HEK293 (cell line): ENCODE results near the gene STARD10.
"Not testable (repeated sequence)": the region's sequence is repeated elsewhere in the genome, so short reads cannot be mapped to it uniquely, and the experiment has no call there.

Source experiments
- CTCF ChIA-PET: fragments of 350-600 bp; formaldehyde crosslinking; extraction: SDS; loops from one replicate; lab custom pipeline; 2021; ENCODE audit warnings: antibody characterized with exemption; lab: Yijun Ruan, JAX
- POLR2A ChIA-PET: fragments of 300-600 bp; formaldehyde crosslinking; extraction: SDS; loops from one replicate; lab custom pipeline; 2020; ENCODE audit warnings: antibody characterized with exemption, inconsistent platforms; lab: Yijun Ruan, JAX
- H3K27ac ChIP-seq: fragments of 200-500 bp; sonication (Bioruptor generic); 2 replicates; pipeline ENCODE4 v1.5.1; 2014; ENCODE audit warnings: low read depth, low read length, control low read depth, inconsistent platforms; ENCODE audit errors: extremely low read depth
- H3K36me3 ChIP-seq, 2 experiments: fragments of 200-500 bp in 1 of 2; sonication (Bioruptor generic) in 1 of 2; 1 replicate in 1 of 2; 2 replicates in 1 of 2; pipeline ENCODE4 v1.5.1; 2014 to 2017; ENCODE audit warnings: inconsistent platforms in 2 of 2, low read length in 2 of 2; ENCODE audit not compliant: control insufficient read depth in 2 of 2, insufficient read depth in 1 of 2
- H3K4me1 ChIP-seq: fragments of 200-500 bp; sonication (Bioruptor generic); 2 replicates; pipeline ENCODE4 v1.5.1; 2014; ENCODE audit warnings: mild to moderate bottlenecking, low read length, inconsistent platforms; ENCODE audit not compliant: control insufficient read depth, insufficient read depth
- H3K4me3 ChIP-seq: 2 replicates; pipeline ENCODE4 v1.5.1; 2011; ENCODE audit warnings: low read depth, mild to moderate bottlenecking, control low read depth, low read length, moderate library complexity
- H3K9me3 ChIP-seq: fragments of 200-500 bp; sonication (Bioruptor generic); 2 replicates; pipeline ENCODE4 v1.5.1; 2014; ENCODE audit warnings: low read depth, low read length, inconsistent platforms; ENCODE audit not compliant: control insufficient read depth, insufficient read depth
- HOXD13 ChIP-seq: sonication (generic); formaldehyde crosslinking; IDR thresholded peaks from 2 replicates; pipeline ENCODE4 v1.8.0; 2022; ENCODE audit warnings: missing genetic modification reagents, borderline replicate concordance
- OSR2 ChIP-seq: fragments of 450-650 bp; formaldehyde crosslinking; IDR thresholded peaks from 2 replicates; pipeline ENCODE4 v1.5.1; 2016; ENCODE audit warnings: missing biosample characterization, missing genetic modification characterization
- RBAK ChIP-seq: fragments of 450-650 bp; formaldehyde crosslinking; IDR thresholded peaks from 2 replicates; pipeline ENCODE4 v1.5.1; 2016; ENCODE audit warnings: missing biosample characterization, missing genetic modification characterization
- REPIN1 ChIP-seq: fragments of 450-650 bp; formaldehyde crosslinking; IDR thresholded peaks from 2 replicates; pipeline ENCODE4 v1.5.1; 2017; ENCODE audit warnings: missing biosample characterization, missing genetic modification characterization, low read depth
- SALL2 ChIP-seq: fragments of 450-650 bp; formaldehyde crosslinking; IDR thresholded peaks from 2 replicates; pipeline ENCODE4 v1.5.0; 2017; ENCODE audit warnings: missing biosample characterization, mild to moderate bottlenecking, missing genetic modification characterization, borderline replicate concordance
- TCF7L2 ChIP-seq: IDR thresholded peaks from 2 replicates; pipeline ENCODE4 v1.6.1; 2011; ENCODE audit warnings: low read depth, mild to moderate bottlenecking, inconsistent platforms, low read length, moderate library complexity, borderline replicate concordance
- ZBTB21 ChIP-seq: fragments of 450-650 bp; formaldehyde crosslinking; IDR thresholded peaks from 2 replicates; pipeline ENCODE4 v1.5.1; 2017; ENCODE audit warnings: missing biosample characterization, missing genetic modification characterization
- ZFHX2 ChIP-seq: fragments of 450-650 bp; formaldehyde crosslinking; conservative IDR thresholded peaks from 2 replicates; pipeline ENCODE4 v1.5.1; 2016; ENCODE audit warnings: missing biosample characterization, missing genetic modification characterization
- ZNF114 ChIP-seq: fragments of 450-650 bp; formaldehyde crosslinking; IDR thresholded peaks from 2 replicates; pipeline ENCODE4 v1.5.0; 2017; ENCODE audit warnings: missing biosample characterization, missing genetic modification characterization
- ZNF16 ChIP-seq: fragments of 450-650 bp; formaldehyde crosslinking; IDR thresholded peaks from 2 replicates; pipeline ENCODE4 v1.5.1; 2016; ENCODE audit warnings: low read depth, missing biosample characterization, missing genetic modification characterization
- ZNF416 ChIP-seq: fragments of 450-650 bp; formaldehyde crosslinking; IDR thresholded peaks from 2 replicates; pipeline ENCODE4 v1.5.1; 2016; ENCODE audit warnings: missing biosample characterization, missing genetic modification characterization
- ZNF433 ChIP-seq: fragments of 450-650 bp; formaldehyde crosslinking; IDR thresholded peaks from 2 replicates; pipeline ENCODE4 v1.5.1; 2016; ENCODE audit warnings: missing biosample characterization, missing genetic modification characterization, low read depth
- ZNF510 ChIP-seq: fragments of 450-650 bp; formaldehyde crosslinking; IDR thresholded peaks from 2 replicates; pipeline ENCODE4 v1.5.1; 2018; ENCODE audit warnings: mild to moderate bottlenecking, missing genetic modification characterization, missing biosample characterization; ENCODE audit not compliant: insufficient replicate concordance
- ZNF596 ChIP-seq: fragments of 450-650 bp; IDR thresholded peaks from 2 replicates; pipeline ENCODE4 v1.5.0; 2018; ENCODE audit warnings: missing biosample characterization, mild to moderate bottlenecking, missing genetic modification characterization, moderate library complexity
- ZNF610 ChIP-seq: fragments of 450-650 bp; formaldehyde crosslinking; IDR thresholded peaks from 2 replicates; pipeline ENCODE4 v1.5.1; 2016; ENCODE audit warnings: missing biosample characterization, missing genetic modification characterization, borderline replicate concordance
- ZNF785 ChIP-seq: fragments of 450-650 bp; formaldehyde crosslinking; IDR thresholded peaks from 2 replicates; pipeline ENCODE4 v1.5.1; 2016; ENCODE audit warnings: missing biosample characterization, missing genetic modification characterization
- TF ChIP-seq, protein P1 (sequence below): fragments of 450-650 bp; formaldehyde crosslinking; IDR thresholded peaks from 2 replicates; pipeline ENCODE4 v1.5.1; 2016; ENCODE audit warnings: missing biosample characterization, missing genetic modification characterization
- TF ChIP-seq, protein P2 (sequence below): fragments of 450-650 bp; formaldehyde crosslinking; IDR thresholded peaks from 2 replicates; pipeline ENCODE4 v1.5.1; 2017; ENCODE audit warnings: missing biosample characterization, missing genetic modification characterization
- TF ChIP-seq, protein P3 (sequence below): fragments of 450-650 bp; formaldehyde crosslinking; optimal IDR thresholded peaks from 2 replicates; pipeline ENCODE3; 2016; ENCODE audit warnings: missing biosample characterization, mild to moderate bottlenecking, missing genetic modification characterization
- TF ChIP-seq, protein P4 (sequence below): fragments of 450-650 bp; formaldehyde crosslinking; IDR thresholded peaks from 2 replicates; pipeline ENCODE4 v1.5.1; 2016; ENCODE audit warnings: missing biosample characterization, missing genetic modification characterization

STARD10 gene

DNA sequence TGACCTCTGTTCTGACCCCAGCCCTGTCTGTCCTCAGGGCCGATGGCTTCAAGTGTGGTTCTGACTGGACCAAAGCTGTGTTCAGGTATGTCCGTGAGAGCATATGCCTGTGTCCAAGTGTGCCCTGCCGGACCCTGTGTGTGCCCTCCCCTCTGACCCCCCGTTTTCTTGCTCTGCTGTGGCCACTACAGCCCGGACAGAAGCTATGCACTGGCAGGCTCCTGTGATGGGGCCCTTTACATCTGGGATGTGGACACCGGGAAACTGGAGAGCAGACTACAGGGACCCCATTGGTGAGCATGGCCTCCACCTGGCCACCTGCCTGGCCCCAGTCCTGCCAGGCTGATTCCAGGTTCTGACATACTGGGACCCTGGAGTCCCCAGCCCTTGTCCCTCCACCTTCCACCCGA lies 34.9 kb upstream of the STARD10 start (continued):
- TF ChIP-seq RBAK, result no peak
- TF ChIP-seq ZBTB21, result no peak
- no peak for TF ChIP-seq REPIN1 (tag by site-specific recombination)
- no peak for TF ChIP-seq ZNF433 (tag by site-specific recombination)
- no peak for TF ChIP-seq ZNF16
- TF ChIP-seq, all 188 proteins: peak for 0

DNA sequence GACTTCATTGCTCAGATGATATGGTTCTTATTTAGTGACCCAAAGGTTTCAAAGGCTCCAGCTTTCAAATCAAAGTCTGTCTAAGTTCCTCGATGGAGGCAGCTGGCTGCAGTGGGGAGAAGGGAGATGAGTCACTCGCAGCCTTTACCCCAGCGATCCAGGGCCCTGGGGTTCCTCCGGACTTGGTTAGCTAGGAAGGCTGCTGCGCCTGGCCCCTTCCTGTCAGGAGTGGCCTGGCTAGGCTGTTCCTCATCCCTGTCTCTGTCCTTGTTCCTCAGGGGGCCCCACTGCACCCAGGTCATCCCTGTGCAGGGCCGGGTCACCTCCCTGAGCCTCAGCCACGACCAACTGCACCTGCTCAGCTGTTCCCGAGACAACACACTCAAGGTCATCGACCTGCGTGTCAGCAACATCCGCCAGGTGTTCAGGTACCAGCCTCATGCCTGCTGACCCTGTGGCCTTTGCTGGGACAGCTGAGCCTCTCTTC lies 34.3 kb upstream of the STARD10 start:
- CTCF ChIA-PET, result interaction anchor here (0.6 to 6.2 kb wide), 3 partner anchors 40 to 350 kb away, joined by 3 to 50 read pairs (median 7); no protein-coding TSS in a partner anchor
- H3K27ac ChIP-seq, result no peak overlapping the region
- POLR2A ChIA-PET, result no interaction called here
- H3K4me1 ChIP-seq, result no peaks in the 10 kb centered on the region
- peaks cover 0 to 1% of the 10 kb centered on the region in 2 experiments; a peak in 1 of 3 replicates for H3K36me3 ChIP-seq
- H3K9me3 ChIP-seq, result no peaks in the 10 kb centered on the region
- no peak for TF ChIP-seq ZNF510
- TF ChIP-seq TCF7L2, result no peak
- no peak for TF ChIP-seq ZNF416 (tag by site-specific recombination)
- TF ChIP-seq, protein P1, sequence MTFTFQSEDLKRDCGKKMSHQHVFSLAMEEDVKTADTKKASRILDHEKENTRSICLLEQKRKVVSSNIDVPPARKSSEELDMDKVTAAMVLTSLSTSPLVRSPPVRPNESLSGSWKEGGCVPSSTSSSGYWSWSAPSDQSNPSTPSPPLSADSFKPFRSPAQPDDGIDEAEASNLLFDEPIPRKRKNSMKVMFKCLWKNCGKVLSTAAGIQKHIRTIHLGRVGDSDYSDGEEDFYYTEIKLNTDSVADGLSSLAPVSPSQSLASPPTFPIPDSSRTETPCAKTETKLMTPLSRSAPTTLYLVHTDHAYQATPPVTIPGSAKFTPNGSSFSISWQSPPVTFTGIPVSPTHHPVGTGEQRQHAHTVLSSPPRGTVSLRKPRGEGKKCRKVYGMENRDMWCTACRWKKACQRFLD (tag by site-specific recombination), result no peak
- no peak for TF ChIP-seq ZNF785
- no peak for TF ChIP-seq ZNF596 (tag by site-specific recombination)
- no peak for TF ChIP-seq ZNF114 (tag by site-specific recombination)
- TF ChIP-seq ZFHX2 (tag by site-specific recombination), result no peak
- TF ChIP-seq, protein P2, sequence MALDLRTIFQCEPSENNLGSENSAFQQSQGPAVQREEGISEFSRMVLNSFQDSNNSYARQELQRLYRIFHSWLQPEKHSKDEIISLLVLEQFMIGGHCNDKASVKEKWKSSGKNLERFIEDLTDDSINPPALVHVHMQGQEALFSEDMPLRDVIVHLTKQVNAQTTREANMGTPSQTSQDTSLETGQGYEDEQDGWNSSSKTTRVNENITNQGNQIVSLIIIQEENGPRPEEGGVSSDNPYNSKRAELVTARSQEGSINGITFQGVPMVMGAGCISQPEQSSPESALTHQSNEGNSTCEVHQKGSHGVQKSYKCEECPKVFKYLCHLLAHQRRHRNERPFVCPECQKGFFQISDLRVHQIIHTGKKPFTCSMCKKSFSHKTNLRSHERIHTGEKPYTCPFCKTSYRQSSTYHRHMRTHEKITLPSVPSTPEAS, result no peak
- TF ChIP-seq, protein P3, sequence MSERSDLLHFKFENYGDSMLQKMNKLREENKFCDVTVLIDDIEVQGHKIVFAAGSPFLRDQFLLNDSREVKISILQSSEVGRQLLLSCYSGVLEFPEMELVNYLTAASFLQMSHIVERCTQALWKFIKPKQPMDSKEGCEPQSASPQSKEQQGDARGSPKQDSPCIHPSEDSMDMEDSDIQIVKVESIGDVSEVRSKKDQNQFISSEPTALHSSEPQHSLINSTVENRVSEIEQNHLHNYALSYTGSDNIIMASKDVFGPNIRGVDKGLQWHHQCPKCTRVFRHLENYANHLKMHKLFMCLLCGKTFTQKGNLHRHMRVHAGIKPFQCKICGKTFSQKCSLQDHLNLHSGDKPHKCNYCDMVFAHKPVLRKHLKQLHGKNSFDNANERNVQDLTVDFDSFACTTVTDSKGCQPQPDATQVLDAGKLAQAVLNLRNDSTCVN (tag by site-specific recombination), result no peak
- TF ChIP-seq SALL2, result no peak
- no peak overlapping the region for H3K4me3 ChIP-seq

DNA sequence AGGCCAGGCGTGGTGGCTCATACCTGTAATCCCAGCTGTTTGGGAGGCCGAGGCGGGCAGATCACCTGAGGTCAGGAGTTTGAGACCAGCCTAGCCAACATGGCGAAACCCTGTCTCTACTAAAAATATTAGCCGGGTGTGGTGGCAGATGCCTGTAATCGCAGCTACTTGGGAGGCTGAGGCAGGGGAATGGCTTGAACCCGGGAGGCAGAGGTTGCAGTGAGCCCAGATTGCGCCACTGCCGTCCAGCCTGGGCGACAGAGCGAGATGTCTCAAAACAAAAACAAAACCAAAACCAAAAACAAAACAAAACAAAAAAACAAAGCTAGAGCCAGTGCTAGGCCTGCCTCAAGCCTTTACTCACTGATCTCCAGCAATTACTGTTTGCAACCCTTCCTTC lies 33.8 kb upstream of the STARD10 start:
- H3K27ac ChIP-seq, H3K4me1 ChIP-seq, H3K4me3 ChIP-seq, H3K36me3 ChIP-seq, H3K9me3 ChIP-seq, POLR2A ChIA-PET: not testable (repeated sequence)
- CTCF ChIA-PET, result interaction anchor here (0.6 to 6.2 kb wide), 4 partner anchors 12 to 351 kb away, joined by 3 to 50 read pairs (median 6); no protein-coding TSS in a partner anchor

DNA sequence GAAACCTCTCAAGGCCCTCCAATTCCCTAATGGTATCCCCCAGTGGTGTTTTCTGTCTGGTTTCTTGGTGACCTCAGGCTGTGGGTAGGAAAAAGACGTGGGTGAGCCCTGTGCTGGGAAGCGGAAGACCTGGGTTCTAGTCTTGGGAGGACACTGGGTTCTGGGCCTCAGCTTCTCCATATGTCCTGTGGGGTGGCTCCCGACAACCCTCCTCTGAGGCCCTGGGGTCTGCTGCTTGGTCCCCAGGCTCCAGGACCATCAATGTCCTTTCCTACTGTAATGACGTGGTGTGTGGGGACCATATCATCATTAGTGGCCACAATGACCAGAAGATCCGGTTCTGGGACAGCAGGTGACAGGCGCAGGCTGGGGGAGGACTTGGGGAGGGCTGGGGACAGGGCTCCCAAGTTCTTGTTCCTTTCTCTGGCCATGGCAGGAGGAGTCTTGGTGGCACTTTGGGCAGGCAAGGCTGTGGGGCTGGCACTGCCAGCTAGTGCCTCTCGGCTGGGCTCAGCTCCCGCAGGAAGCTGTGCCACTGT lies 33.2 kb upstream of the STARD10 start:
- POLR2A ChIA-PET, result no interaction called here
- CTCF ChIA-PET, result interaction anchor here (0.6 to 6.2 kb wide), 4 partner anchors 11 to 351 kb away, joined by 3 to 50 read pairs (median 6); no protein-coding TSS in a partner anchor
- Histone ChIP-seq H3K9me3 (no peaks in the 10 kb centered on the region), H3K4me3 (no peak overlapping the region), H3K4me1 (no peaks in the 10 kb centered on the region), H3K36me3 (no peaks in the 10 kb centered on the region), H3K27ac (no peak overlapping the region)
- TF ChIP-seq, protein P4, sequence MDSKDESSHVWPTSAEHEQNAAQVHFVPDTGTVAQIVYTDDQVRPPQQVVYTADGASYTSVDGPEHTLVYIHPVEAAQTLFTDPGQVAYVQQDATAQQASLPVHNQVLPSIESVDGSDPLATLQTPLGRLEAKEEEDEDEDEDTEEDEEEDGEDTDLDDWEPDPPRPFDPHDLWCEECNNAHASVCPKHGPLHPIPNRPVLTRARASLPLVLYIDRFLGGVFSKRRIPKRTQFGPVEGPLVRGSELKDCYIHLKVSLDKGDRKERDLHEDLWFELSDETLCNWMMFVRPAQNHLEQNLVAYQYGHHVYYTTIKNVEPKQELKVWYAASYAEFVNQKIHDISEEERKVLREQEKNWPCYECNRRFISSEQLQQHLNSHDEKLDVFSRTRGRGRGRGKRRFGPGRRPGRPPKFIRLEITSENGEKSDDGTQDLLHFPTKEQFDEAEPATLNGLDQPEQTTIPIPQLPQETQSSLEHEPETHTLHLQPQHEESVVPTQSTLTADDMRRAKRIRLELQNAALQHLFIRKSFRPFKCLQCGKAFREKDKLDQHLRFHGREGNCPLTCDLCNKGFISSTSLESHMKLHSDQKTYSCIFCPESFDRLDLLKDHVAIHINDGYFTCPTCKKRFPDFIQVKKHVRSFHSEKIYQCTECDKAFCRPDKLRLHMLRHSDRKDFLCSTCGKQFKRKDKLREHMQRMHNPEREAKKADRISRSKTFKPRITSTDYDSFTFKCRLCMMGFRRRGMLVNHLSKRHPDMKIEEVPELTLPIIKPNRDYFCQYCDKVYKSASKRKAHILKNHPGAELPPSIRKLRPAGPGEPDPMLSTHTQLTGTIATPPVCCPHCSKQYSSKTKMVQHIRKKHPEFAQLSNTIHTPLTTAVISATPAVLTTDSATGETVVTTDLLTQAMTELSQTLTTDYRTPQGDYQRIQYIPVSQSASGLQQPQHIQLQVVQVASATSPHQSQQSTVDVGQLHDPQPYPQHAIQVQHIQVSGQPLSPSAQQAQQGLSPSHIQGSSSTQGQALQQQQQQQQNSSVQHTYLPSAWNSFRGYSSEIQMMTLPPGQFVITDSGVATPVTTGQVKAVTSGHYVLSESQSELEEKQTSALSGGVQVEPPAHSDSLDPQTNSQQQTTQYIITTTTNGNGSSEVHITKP, result no peak
- TF ChIP-seq OSR2 (tag by site-specific recombination) (no peak), ZNF610 (tag by site-specific recombination) (no peak), HOXD13 (CRISPR knock-in tag) (no peak)
